ENCODE data around the gene DLGAP4. TPM values are rescaled to one million over a fixed set of nuclear protein-coding genes. Genes with fewer than 3 reads are reported as not detected.

The DLGAP4 gene
- total and polyA plus RNA-seq, 9 of the 15 experiments (the other 6 are each of a cell fraction or from before 2014, with no cell fraction given), result 0.31 to 34.1 (median 4.5) TPM

- no peak for TF ChIP-seq THRB (CRISPR knock-in tag; conservative IDR thresholded peaks at IDR 0.05)
- TF ChIP-seq ARHGAP35 (IDR thresholded peaks at IDR 0.05; ENCODE audit: partially characterized antibody), result no peak
- TF ChIP-seq ZNF584 (CRISPR knock-in tag; IDR thresholded peaks at IDR 0.05; ENCODE audit: low read depth), result no peak
- TF ChIP-seq ZNF146 (CRISPR knock-in tag; IDR thresholded peaks at IDR 0.05; ENCODE audit: unreplicated experiment), result no peak
- TF ChIP-seq BDP1 (IDR thresholded peaks at IDR 0.05; ENCODE audit: insufficient read depth, insufficient read length), result no peak
- TF ChIP-seq BCLAF1 (IDR thresholded peaks at IDR 0.05; ENCODE audit: borderline replicate concordance in 1 of 2, control insufficient read depth in 1 of 2, low read depth in 2 of 2, low read length in 1 of 2), result no peak
- no peak for TF ChIP-seq ZBTB12 (CRISPR knock-in tag; IDR thresholded peaks at IDR 0.05)
- TF ChIP-seq CEBPZ (IDR thresholded peaks at IDR 0.05; ENCODE audit: borderline replicate concordance, low read depth, low read length), result no peak
- no peak for TF ChIP-seq CSDE1 (IDR thresholded peaks at IDR 0.05)
- TF ChIP-seq YY1 (IDR thresholded peaks at IDR 0.05; ENCODE audit: borderline replicate concordance in 1 of 3, control insufficient read depth in 1 of 3, extremely low read depth in 1 of 3, insufficient read depth in 3 of 3, insufficient read length in 1 of 3, insufficient replicate concordance in 2 of 3, low read depth in 1 of 3, low read length in 2 of 3), result peak in 1 of 3 experiments; percentile 56
- TF ChIP-seq ELK1 (CRISPR knock-in tag; IDR thresholded peaks at IDR 0.05), result no peak
- TF ChIP-seq CAMTA2 (CRISPR knock-in tag; conservative IDR thresholded peaks at IDR 0.05), result no peak
- no peak for TF ChIP-seq YBX1 (IDR thresholded peaks at IDR 0.05)
- no peak for TF ChIP-seq POLR3A (IDR thresholded peaks at IDR 0.05; ENCODE audit: borderline replicate concordance, extremely low read depth, insufficient read depth, insufficient read length)
Measured at GRCh38 chr20:36435592-36436541, 129.7 kb downstream of the DLGAP4 start (continued).

Measured in K562 (cell line).